Brain pericyte (primary cell): ENCODE measurements around the gene RBM19.

Experiments
- DNase-seq: peaks from one replicate; pipeline ENCODE4 v3.0.0-alpha.2; 2012; ENCODE audit warnings: low read depth, low spot score

Gene RBM19

DNA sequence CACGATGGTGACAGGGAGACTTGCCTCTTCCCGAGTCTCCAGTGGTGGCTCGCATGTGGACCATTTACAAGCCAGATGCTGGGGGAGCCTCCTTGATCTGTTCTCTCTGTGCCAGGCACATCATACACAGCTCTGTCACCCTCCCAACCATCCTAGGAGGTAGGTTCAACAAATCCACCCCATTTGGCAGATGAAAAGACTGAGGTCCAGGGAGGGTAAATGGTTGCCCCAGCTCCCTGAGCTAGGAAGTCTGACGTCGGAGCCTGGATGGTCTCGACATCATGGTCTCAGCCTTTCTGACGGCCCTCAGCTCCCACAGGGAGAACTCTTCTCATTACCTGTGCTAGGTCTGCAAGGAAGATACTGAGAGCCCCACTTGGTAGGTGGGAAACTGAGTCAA is 189.6 kb downstream of the RBM19 start:
- no peak for DNase-seq

- no peak for DNase-seq
These were observed 191.6 kb downstream of the RBM19 start for GRCh38 chr12:113774526-113774925.

- no peak for DNase-seq
These were observed 193.6 kb downstream of the RBM19 start for GRCh38 chr12:113772505-113773030.

DNA sequence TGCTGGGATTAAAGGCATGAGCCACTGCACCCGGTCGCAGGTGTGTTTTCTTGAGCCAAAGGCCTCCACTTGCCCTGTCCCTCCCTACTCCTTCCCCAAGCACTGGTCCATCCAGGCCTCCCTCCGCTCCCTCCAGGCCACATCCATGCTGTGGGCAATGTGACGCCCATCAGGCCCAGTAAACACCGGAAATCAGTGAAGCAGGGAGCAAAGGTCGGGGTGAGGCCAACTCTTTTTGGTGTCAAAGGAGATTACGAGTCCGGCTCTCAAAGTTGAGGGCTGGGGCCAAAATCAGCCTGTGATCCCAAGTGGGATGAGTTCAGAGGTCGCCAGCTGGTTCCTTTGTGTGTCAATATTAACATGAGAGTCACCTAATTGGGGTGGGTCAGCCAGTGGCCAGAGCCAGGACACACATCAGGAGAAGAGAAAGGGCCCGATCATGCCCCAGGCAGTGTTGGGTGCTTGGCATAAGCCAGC is 195.7 kb downstream of the RBM19 start:
- no peak for DNase-seq

DNA sequence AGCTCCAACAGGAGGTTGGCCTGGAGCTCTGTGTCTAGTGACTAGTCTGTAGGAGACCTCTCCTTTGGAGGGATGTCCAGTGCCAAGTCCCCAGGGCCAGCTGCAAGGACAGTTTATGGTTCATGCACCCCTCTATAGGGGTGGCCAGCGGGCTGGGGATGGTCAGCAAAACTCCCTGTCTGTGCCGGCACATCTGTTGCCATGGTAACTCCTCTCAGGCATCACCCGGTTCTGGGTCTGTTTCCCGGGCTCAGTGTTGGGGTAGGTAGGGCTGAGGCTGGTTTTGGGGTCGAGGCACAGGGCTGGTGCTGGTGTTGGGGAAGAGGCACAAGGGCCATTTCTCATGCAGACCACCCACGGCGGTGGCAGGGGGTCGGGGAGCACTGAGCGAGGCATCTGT is 196.8 kb downstream of the RBM19 start:
- DNase-seq = no peak

GRCh38 chr12:113768850-113769249 is 197.3 kb downstream of the RBM19 start:
- no peak for DNase-seq

- no peak for DNase-seq
These were observed 198.9 kb downstream of the RBM19 start for GRCh38 chr12:113766879-113767878.
